ENCODE measurements around the gene TP73.

Gene TP73

GRCh38 chr1:3756394-3756793 is 104.1 kb downstream of the TP73 start:
- no peak for DNase-seq (ENCODE audit: extremely low spot score)
- ChIA-PET POLR2A (no interaction called here), CTCF (interaction anchor here (0.6 kb wide), 1 partner anchor 32 kb away, joined by 3 read pairs; no protein-coding TSS in a partner anchor)
- TF ChIP-seq NFRKB (IDR thresholded peaks at IDR 0.05) = no peak

GRCh38 chr1:3759164-3759563 is 106.8 kb downstream of the TP73 start:
- CTCF ChIA-PET = no interaction called here
- no peak for DNase-seq (ENCODE audit: extremely low spot score)
- no peak for TF ChIP-seq TARDBP (IDR thresholded peaks at IDR 0.05)
- POLR2A ChIA-PET = no interaction called here

- no peak for DNase-seq (ENCODE audit: extremely low spot score)
- CTCF ChIA-PET = no interaction called here
- POLR2A ChIA-PET = no interaction called here
- no peak for TF ChIP-seq SP1 (IDR thresholded peaks at IDR 0.05)
- TF ChIP-seq SUZ12 (IDR thresholded peaks at IDR 0.05) = no peak
- no peak for TF ChIP-seq L3MBTL2 (conservative IDR thresholded peaks at IDR 0.05)
- no peak for TF ChIP-seq HDGF (IDR thresholded peaks at IDR 0.05; ENCODE audit: borderline replicate concordance)
- TF ChIP-seq CTBP1 (IDR thresholded peaks at IDR 0.05; ENCODE audit: borderline replicate concordance) = no peak
- TF ChIP-seq FOXM1 (IDR thresholded peaks at IDR 0.05; ENCODE audit: borderline replicate concordance) = no peak
- no peak for TF ChIP-seq ZNF384 (IDR thresholded peaks at IDR 0.05)
- no peak for TF ChIP-seq ELF4 (IDR thresholded peaks at IDR 0.05)
- TF ChIP-seq FOXA1 (IDR thresholded peaks at IDR 0.05) = no peak
- no peak for TF ChIP-seq LEF1 (IDR thresholded peaks at IDR 0.05; ENCODE audit: borderline replicate concordance)
- no peak for TF ChIP-seq FOXK2 (IDR thresholded peaks at IDR 0.05)
- no peak for TF ChIP-seq TARDBP (IDR thresholded peaks at IDR 0.05)
- TF ChIP-seq ARNT (IDR thresholded peaks at IDR 0.05) = no peak
- no peak for TF ChIP-seq NFRKB (IDR thresholded peaks at IDR 0.05)
- no peak for TF ChIP-seq BHLHE40 (IDR thresholded peaks at IDR 0.05; ENCODE audit: borderline replicate concordance)
- no peak for TF ChIP-seq PKNOX1 (IDR thresholded peaks at IDR 0.05)
These were observed 107.5 kb downstream of the TP73 start for GRCh38 chr1:3759796-3760195.

- DNase-seq (ENCODE audit: extremely low spot score) = no peak
- POLR2A ChIA-PET = interaction anchor here (1.1 kb wide), 1 partner anchor 10 kb away, joined by 5 read pairs; no protein-coding TSS in a partner anchor
- CTCF ChIA-PET = no interaction called here
- TF ChIP-seq CTBP1 (IDR thresholded peaks at IDR 0.05; ENCODE audit: borderline replicate concordance) (no peak), PKNOX1 (IDR thresholded peaks at IDR 0.05) (no peak), HDGF (IDR thresholded peaks at IDR 0.05; ENCODE audit: borderline replicate concordance) (no peak), FOXK2 (IDR thresholded peaks at IDR 0.05) (no peak), FOXA1 (IDR thresholded peaks at IDR 0.05) (no peak), ARNT (IDR thresholded peaks at IDR 0.05) (no peak), L3MBTL2 (conservative IDR thresholded peaks at IDR 0.05) (no peak), SUZ12 (IDR thresholded peaks at IDR 0.05) (no peak), SP1 (IDR thresholded peaks at IDR 0.05) (no peak), BHLHE40 (IDR thresholded peaks at IDR 0.05; ENCODE audit: borderline replicate concordance) (no peak), ELF4 (IDR thresholded peaks at IDR 0.05) (no peak)
These were observed 109.1 kb downstream of the TP73 start for GRCh38 chr1:3761296-3762010.

GRCh38 chr1:3762151-3762872 is 110.0 kb downstream of the TP73 start:
- CTCF ChIA-PET = no interaction called here
- TF ChIP-seq NFRKB (IDR thresholded peaks at IDR 0.05) (no peak), BHLHE40 (IDR thresholded peaks at IDR 0.05; ENCODE audit: borderline replicate concordance) (no peak), PKNOX1 (IDR thresholded peaks at IDR 0.05) (no peak), ZNF384 (IDR thresholded peaks at IDR 0.05) (no peak), ELF4 (IDR thresholded peaks at IDR 0.05) (no peak), ARNT (IDR thresholded peaks at IDR 0.05) (no peak), FOXA1 (IDR thresholded peaks at IDR 0.05) (no peak)
- no peak for DNase-seq (ENCODE audit: extremely low spot score)
- POLR2A ChIA-PET = no interaction called here

- no peak for DNase-seq (ENCODE audit: extremely low spot score)
- CTCF ChIA-PET = no interaction called here
- TF ChIP-seq ELF4 (IDR thresholded peaks at IDR 0.05) = no peak
- TF ChIP-seq PKNOX1 (IDR thresholded peaks at IDR 0.05) = no peak
- no peak for TF ChIP-seq ARNT (IDR thresholded peaks at IDR 0.05)
- no peak for TF ChIP-seq ZNF384 (IDR thresholded peaks at IDR 0.05)
- TF ChIP-seq FOXM1 (IDR thresholded peaks at IDR 0.05; ENCODE audit: borderline replicate concordance) = no peak
- TF ChIP-seq BHLHE40 (IDR thresholded peaks at IDR 0.05; ENCODE audit: borderline replicate concordance) = no peak
- no peak for TF ChIP-seq LEF1 (IDR thresholded peaks at IDR 0.05; ENCODE audit: borderline replicate concordance)
- no peak for TF ChIP-seq SUZ12 (IDR thresholded peaks at IDR 0.05)
- POLR2A ChIA-PET = no interaction called here
These were observed 110.5 kb downstream of the TP73 start for GRCh38 chr1:3762873-3763228.

All from HEK293T (cell line).